Right ventricle myocardium inferior (tissue), 1 donor: ENCODE data around the gene CCDC69. TPM values are rescaled to one million over a fixed set of nuclear protein-coding genes. Genes with fewer than 3 reads are reported as not detected.

ENCODE experiments used
- ATAC-seq: fragments of 200-7000 bp; cut with Tn5 transposase; one replicate; pipeline ENCODE4 v1.9.1; 2020; ENCODE audit warnings: mild to moderate bottlenecking, moderate library complexity
- DNase-seq: peaks from one replicate; pipeline ENCODE4 v3.0.0; 2021; ENCODE audit errors: missing footprints
- intact Hi-C: fragments of 100-400 bp; cut with DNase I; formaldehyde crosslinking; loops from one replicate; pipeline ENCODE4 v1.11.0; 2022
- total RNA-seq: library from RNA; stranded (reverse); fragmentation: NEBNext Ultra II Directional; extraction: Animal tissue kit (Norgen Biotek cat#: 25700); gene quantifications from one replicate; pipeline ENCODE4 v1.2.1, GENCODE V29; 2021
- donor health status: DM: no; HTN: yes; CAD: no; lungs with severe emphysema.

CCDC69 gene
- total RNA-seq, 1 donor from 2014 or later, result 181 TPM

- ATAC-seq (peak; percentile 32), DNase-seq (no peak)
- intact Hi-C loops, result loop anchor here (5.0 kb wide), 1 partner anchor 66 kb away; the partner anchor contains the start of gene CCDC69
Measured at GRCh38 chr5:151156507-151157420, 67.1 kb downstream of the CCDC69 start.

GRCh38 chr5:151155775-151156506 is 68.0 kb downstream of the CCDC69 start:
- no peak for ATAC-seq
- intact Hi-C loops, result loop anchor here (5.0 kb wide), 1 partner anchor 66 kb away; the partner anchor contains the start of gene CCDC69

GRCh38 chr5:151154931-151155774 is 68.7 kb downstream of the CCDC69 start:
- intact Hi-C loops, result loop anchor here (5.0 kb wide), 1 partner anchor 67 kb away; the partner anchor contains the start of gene CCDC69
- no peak for DNase-seq
- no peak for ATAC-seq

More at GRCh38 chr5:151155775-151156506, 68.0 kb downstream of the CCDC69 start:
- no peak for DNase-seq

GRCh38 chr5:151153766-151154272 is 70.1 kb downstream of the CCDC69 start:
- no peak for DNase-seq
- ATAC-seq, result no peak
- intact Hi-C loops, result no loop called here

- intact Hi-C loops, result no loop called here
- ATAC-seq, result no peak
Measured at GRCh38 chr5:151153300-151153699, 70.6 kb downstream of the CCDC69 start.

GRCh38 chr5:151151793-151152192 is 72.1 kb downstream of the CCDC69 start:
- intact Hi-C loops, result no loop called here
- DNase-seq, result no peak
- peak; percentile 29 for ATAC-seq

More at GRCh38 chr5:151153300-151153699, 70.6 kb downstream of the CCDC69 start:
- no peak for DNase-seq

GRCh38 chr5:151151263-151151660 is 72.6 kb downstream of the CCDC69 start:
- DNase-seq (no peak), ATAC-seq (no peak)
- intact Hi-C loops, result no loop called here

- intact Hi-C loops, result no loop called here
- ATAC-seq (peak; percentile 63), DNase-seq (no peak)
Measured at GRCh38 chr5:151150471-151151262, 73.2 kb downstream of the CCDC69 start.

GRCh38 chr5:151148583-151148982 is 75.3 kb downstream of the CCDC69 start:
- DNase-seq, result no peak
- ATAC-seq, result no peak
- intact Hi-C loops, result no loop called here

- ATAC-seq (no peak), DNase-seq (no peak)
- intact Hi-C loops, result no loop called here
Measured at GRCh38 chr5:151147033-151147432, 76.9 kb downstream of the CCDC69 start.

- DNase-seq, result no peak
- intact Hi-C loops, result no loop called here
- ATAC-seq, result no peak
Measured at GRCh38 chr5:151146061-151146460, 77.8 kb downstream of the CCDC69 start.

GRCh38 chr5:151144922-151145321 is 79.0 kb downstream of the CCDC69 start:
- DNase-seq (no peak), ATAC-seq (no peak)
- intact Hi-C loops, result no loop called here

GRCh38 chr5:151144275-151144674 is 79.6 kb downstream of the CCDC69 start:
- intact Hi-C loops, result no loop called here
- no peak for ATAC-seq

GRCh38 chr5:151143645-151144044 is 80.2 kb downstream of the CCDC69 start:
- DNase-seq (no peak), ATAC-seq (no peak)
- intact Hi-C loops, result no loop called here

More at GRCh38 chr5:151144275-151144674, 79.6 kb downstream of the CCDC69 start:
- no peak for DNase-seq

- ATAC-seq, result no peak
- no peak for DNase-seq
- intact Hi-C loops, result no loop called here
Measured at GRCh38 chr5:151142933-151143332, 81.0 kb downstream of the CCDC69 start.

GRCh38 chr5:151141535-151141934 is 82.4 kb downstream of the CCDC69 start:
- DNase-seq, result no peak
- peak; percentile 80 for ATAC-seq
- intact Hi-C loops, result no loop called here

GRCh38 chr5:151140686-151141459 is 83.0 kb downstream of the CCDC69 start:
- DNase-seq, result no peak
- intact Hi-C loops, result no loop called here
- peak; percentile 44 for ATAC-seq
